ENCODE results near the gene PRKCA. TPM values are rescaled to one million over a fixed set of nuclear protein-coding genes. Genes with fewer than 3 reads are reported as not detected.

PRKCA gene
- total and polyA plus RNA-seq, 9 of the 15 experiments (the other 6 are each of a cell fraction or from before 2014, with no cell fraction given), result 3.2 to 33.0 (median 17.8) TPM

- no peak for TF ChIP-seq CUX1 (CRISPR knock-in tag; IDR thresholded peaks at IDR 0.05)
- TF ChIP-seq ZNF696 (CRISPR knock-in tag; conservative IDR thresholded peaks at IDR 0.05), result no peak
- peak; percentile 65; the same call in 1 of the 2 replicates for TF ChIP-seq NFE2 (IDR thresholded peaks at IDR 0.05; ENCODE audit: low read depth)
- no peak for TF ChIP-seq RNF2 (IDR thresholded peaks at IDR 0.05)
- TF ChIP-seq PHB (CRISPR knock-in tag; IDR thresholded peaks at IDR 0.05), result no peak
- TF ChIP-seq ETV1 (tag; conservative IDR thresholded peaks at IDR 0.05; ENCODE audit: low read depth), result no peak
- no peak for TF ChIP-seq THRA (IDR thresholded peaks at IDR 0.05)
- TF ChIP-seq YBX1 (IDR thresholded peaks at IDR 0.05), result no peak
- TF ChIP-seq MAFF (IDR thresholded peaks at IDR 0.05; ENCODE audit: low read length), result peak; percentile 24; the same call in 1 of the 2 replicates
- 0 out of 2 replicates have a peak, but pooled peaks have one; percentile 32 for TF ChIP-seq FOSL1 (tag; conservative IDR thresholded peaks at IDR 0.05)
- 0 out of 2 replicates have a peak, but pooled peaks have one; percentile 36 for TF ChIP-seq JUND (IDR thresholded peaks at IDR 0.05; ENCODE audit: borderline replicate concordance, low read depth, low read length)
- TF ChIP-seq JUND (tag; IDR thresholded peaks at IDR 0.05; ENCODE audit: borderline replicate concordance, low read depth, low read length), result no peak
- no peak for TF ChIP-seq ZNF318 (IDR thresholded peaks at IDR 0.05; ENCODE audit: borderline replicate concordance in 1 of 2, low read depth in 1 of 2)
These were observed 353.4 kb downstream of the PRKCA start (continued) for GRCh38 chr17:66655861-66656260.

All from K562 (cell line).